Measurements from ENCODE around the gene HMCN1. TPM values are rescaled to one million over a fixed set of nuclear protein-coding genes. Genes with fewer than 3 reads are reported as not detected.
A peak's percentile ranks its signal among the peaks of the same experiment; 100 is the strongest.
"Not testable (repeated sequence)": the region's sequence is repeated elsewhere in the genome, so short reads cannot be mapped to it uniquely, and the experiment has no call there.

The HMCN1 gene
- total and polyA plus RNA-seq, 2 donors: 0.50 to 0.85 TPM

DNA sequence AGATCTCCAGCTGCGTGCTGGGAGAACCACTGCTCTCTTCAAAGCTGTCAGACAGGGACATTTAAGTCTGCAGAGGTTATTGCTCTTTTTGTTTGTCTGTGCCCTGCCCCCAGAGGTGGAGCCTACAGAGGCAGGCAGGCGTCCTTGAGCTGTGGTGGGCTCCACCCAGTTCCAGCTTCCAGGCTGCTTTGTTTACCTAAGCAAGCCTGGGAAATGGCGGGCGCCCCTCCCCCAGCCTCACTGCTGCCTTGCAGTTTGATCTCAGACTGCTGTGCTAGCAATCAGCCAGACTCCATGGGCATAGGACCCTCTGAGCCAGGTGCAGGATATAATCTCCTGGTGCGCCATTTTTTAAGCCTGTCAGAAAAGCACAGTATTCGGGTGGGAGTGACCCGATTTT, 428.7 kb downstream of the HMCN1 start:
- WGBS: 96% methylated on average over 7 of the region's 7 CpGs

DNA sequence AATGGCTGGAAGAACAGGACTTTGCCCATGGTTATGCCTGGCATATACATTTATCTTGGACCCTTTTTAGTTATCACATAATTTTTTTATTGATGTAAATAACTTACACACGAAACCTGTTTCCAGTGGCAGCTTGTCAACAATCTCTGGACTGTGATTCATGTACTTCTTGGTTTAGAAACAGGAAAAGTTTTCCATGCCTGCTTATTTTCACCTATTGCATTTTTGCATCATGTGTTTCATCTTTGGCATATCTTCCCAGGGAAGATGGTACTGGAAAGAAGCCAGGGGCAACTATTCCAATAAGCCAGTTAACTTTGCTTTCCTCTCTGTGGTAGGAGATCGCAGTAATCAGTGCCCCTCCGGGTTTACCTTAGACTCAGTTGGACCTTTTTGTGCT, 430.6 kb downstream of the HMCN1 start:
- no peak for DNase-seq (ENCODE audit: low read depth in 6 of 9, low spot score in 9 of 9)
- Histone ChIP-seq H3K4me1 (ENCODE audit: control insufficient read depth in 2 of 2, insufficient read depth in 2 of 2, low read length in 2 of 2) (no peaks in the 10 kb centered on the region), H3K4me3 (ENCODE audit: low read length in 2 of 2) (no peak overlapping the region), H3K27me3 (ENCODE audit: control insufficient read depth in 2 of 2, insufficient read depth in 1 of 2, low read length in 1 of 2) (no peaks in the 10 kb centered on the region), H3K27ac (ENCODE audit: low read depth in 1 of 2, low read length in 1 of 2) (no peak overlapping the region), H3K9me3 (ENCODE audit: control insufficient read depth in 2 of 2, insufficient read depth in 1 of 2, low read length in 1 of 2) (no peaks in the 10 kb centered on the region), H3K36me3 (ENCODE audit: control insufficient read depth in 2 of 2, insufficient read depth in 2 of 2, low read length in 1 of 2) (no peaks in the 10 kb centered on the region)
- 94% methylated on average over 3 of the region's 3 CpGs for WGBS

More for the DNA sequence above, 428.7 kb downstream of the HMCN1 start:
- H3K27ac ChIP-seq (ENCODE audit: low read depth in 1 of 2, low read length in 1 of 2); H3K9me3 ChIP-seq (ENCODE audit: control insufficient read depth in 2 of 2, insufficient read depth in 1 of 2, low read length in 1 of 2); DNase-seq (ENCODE audit: low read depth in 6 of 9, low spot score in 9 of 9); H3K4me1 ChIP-seq (ENCODE audit: control insufficient read depth in 2 of 2, insufficient read depth in 2 of 2, low read length in 2 of 2); H3K27me3 ChIP-seq (ENCODE audit: control insufficient read depth in 2 of 2, insufficient read depth in 1 of 2, low read length in 1 of 2); H3K36me3 ChIP-seq (ENCODE audit: control insufficient read depth in 2 of 2, insufficient read depth in 2 of 2, low read length in 1 of 2); H3K4me3 ChIP-seq (ENCODE audit: low read length in 2 of 2): not testable (repeated sequence)

DNA sequence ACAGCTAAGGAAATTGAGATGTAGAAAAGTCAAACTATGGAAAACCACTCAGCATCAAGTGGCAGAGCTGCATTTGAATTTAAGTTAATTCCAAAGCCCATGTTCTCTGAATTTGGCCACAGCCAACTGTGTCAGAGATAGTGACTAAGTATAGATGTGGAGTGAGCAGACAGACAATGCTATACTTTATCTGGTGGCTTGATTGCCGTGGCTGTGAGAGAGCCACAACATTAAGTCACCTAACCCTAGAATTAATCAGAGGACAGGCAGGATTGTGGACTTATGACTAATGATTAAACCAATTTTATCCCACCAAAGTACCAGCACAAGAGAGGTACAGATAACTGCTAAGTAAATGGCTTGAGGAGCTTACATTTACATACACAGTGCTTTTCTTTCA, 431.1 kb downstream of the HMCN1 start:
- 90% methylated on average over 1 of the region's 1 CpG for WGBS
- no peak overlapping the region for H3K4me3 ChIP-seq (ENCODE audit: low read length in 2 of 2)
- H3K27ac ChIP-seq (ENCODE audit: low read depth in 1 of 2, low read length in 1 of 2): no peak overlapping the region
- H3K36me3 ChIP-seq (ENCODE audit: control insufficient read depth in 2 of 2, insufficient read depth in 2 of 2, low read length in 1 of 2): no peaks in the 10 kb centered on the region
- no peaks in the 10 kb centered on the region for H3K27me3 ChIP-seq (ENCODE audit: control insufficient read depth in 2 of 2, insufficient read depth in 1 of 2, low read length in 1 of 2)
- no peak for DNase-seq (ENCODE audit: low read depth in 6 of 9, low spot score in 9 of 9)
- no peaks in the 10 kb centered on the region for H3K9me3 ChIP-seq (ENCODE audit: control insufficient read depth in 2 of 2, insufficient read depth in 1 of 2, low read length in 1 of 2)
- H3K4me1 ChIP-seq (ENCODE audit: control insufficient read depth in 2 of 2, insufficient read depth in 2 of 2, low read length in 2 of 2): no peaks in the 10 kb centered on the region

DNA sequence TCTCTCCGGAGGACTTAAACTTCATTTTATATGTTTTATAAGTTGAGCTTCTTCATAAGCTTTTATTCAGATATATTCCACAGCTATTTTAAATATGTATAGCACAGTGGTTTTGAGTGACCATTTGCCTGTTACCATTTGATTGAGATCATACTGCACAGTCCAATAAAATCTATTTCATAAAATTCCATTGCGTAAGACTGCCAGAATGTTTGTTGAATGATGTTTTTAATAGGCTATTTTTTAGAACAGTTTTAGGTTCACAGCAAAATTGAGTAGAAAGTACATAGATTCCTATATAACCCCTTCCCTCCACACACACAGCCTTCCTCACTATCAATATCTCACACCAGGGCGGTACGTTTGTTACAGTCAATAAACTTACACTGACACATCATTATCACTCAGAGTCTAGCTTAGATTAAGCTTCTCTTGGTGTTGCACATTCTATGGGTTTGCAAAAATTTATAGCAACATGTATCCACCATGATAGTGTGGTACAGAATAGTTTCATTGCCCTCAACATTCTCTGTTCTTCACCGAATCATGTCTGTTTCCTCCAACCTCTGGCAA, 433.0 kb downstream of the HMCN1 start:
- Histone ChIP-seq H3K4me1 (ENCODE audit: control insufficient read depth in 2 of 2, insufficient read depth in 2 of 2, low read length in 2 of 2) (no peaks in the 10 kb centered on the region), H3K4me3 (ENCODE audit: low read length in 2 of 2) (no peak overlapping the region), H3K27me3 (ENCODE audit: control insufficient read depth in 2 of 2, insufficient read depth in 1 of 2, low read length in 1 of 2) (no peaks in the 10 kb centered on the region), H3K36me3 (ENCODE audit: control insufficient read depth in 2 of 2, insufficient read depth in 2 of 2, low read length in 1 of 2) (no peaks in the 10 kb centered on the region), H3K9me3 (ENCODE audit: control insufficient read depth in 2 of 2, insufficient read depth in 1 of 2, low read length in 1 of 2) (no peaks in the 10 kb centered on the region), H3K27ac (ENCODE audit: low read depth in 1 of 2, low read length in 1 of 2) (no peak overlapping the region)
- DNase-seq (ENCODE audit: low read depth in 6 of 9, low spot score in 9 of 9): no peak
- WGBS: 97% methylated on average over 5 of the region's 5 CpGs

DNA sequence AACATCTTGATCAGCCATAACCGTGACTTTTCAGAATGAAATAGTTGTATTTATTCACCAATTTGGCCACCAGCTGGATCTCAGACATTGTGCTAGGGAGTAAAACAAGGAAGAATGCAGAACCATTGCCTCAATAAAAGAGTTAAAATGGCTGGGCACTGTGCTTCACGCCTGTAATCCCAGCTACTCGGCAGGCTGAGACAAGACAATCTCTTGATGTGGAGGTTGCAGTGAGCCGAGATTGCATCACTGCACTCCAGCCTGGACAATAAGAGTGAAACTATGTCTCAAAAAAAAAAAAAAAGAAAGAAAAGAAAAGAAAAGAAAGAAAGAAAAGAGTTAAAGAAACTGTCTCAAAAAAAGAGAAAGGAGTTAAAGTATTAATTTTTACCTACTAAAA, 441.4 kb downstream of the HMCN1 start:
- Histone ChIP-seq H3K9me3 (ENCODE audit: control insufficient read depth in 2 of 2, insufficient read depth in 1 of 2, low read length in 1 of 2) (no peaks in the 10 kb centered on the region), H3K4me3 (ENCODE audit: low read length in 2 of 2) (no peak overlapping the region), H3K27ac (ENCODE audit: low read depth in 1 of 2, low read length in 1 of 2) (no peak overlapping the region), H3K4me1 (ENCODE audit: control insufficient read depth in 2 of 2, insufficient read depth in 2 of 2, low read length in 2 of 2) (peaks cover 0 to 3% of the 10 kb centered on the region in 2 donors), H3K27me3 (ENCODE audit: control insufficient read depth in 2 of 2, insufficient read depth in 1 of 2, low read length in 1 of 2) (no peaks in the 10 kb centered on the region), H3K36me3 (ENCODE audit: control insufficient read depth in 2 of 2, insufficient read depth in 2 of 2, low read length in 1 of 2) (no peaks in the 10 kb centered on the region)
- DNase-seq (ENCODE audit: low read depth in 6 of 9, low spot score in 9 of 9): no peak
- WGBS: 87% methylated on average over 4 of the region's 4 CpGs

DNA sequence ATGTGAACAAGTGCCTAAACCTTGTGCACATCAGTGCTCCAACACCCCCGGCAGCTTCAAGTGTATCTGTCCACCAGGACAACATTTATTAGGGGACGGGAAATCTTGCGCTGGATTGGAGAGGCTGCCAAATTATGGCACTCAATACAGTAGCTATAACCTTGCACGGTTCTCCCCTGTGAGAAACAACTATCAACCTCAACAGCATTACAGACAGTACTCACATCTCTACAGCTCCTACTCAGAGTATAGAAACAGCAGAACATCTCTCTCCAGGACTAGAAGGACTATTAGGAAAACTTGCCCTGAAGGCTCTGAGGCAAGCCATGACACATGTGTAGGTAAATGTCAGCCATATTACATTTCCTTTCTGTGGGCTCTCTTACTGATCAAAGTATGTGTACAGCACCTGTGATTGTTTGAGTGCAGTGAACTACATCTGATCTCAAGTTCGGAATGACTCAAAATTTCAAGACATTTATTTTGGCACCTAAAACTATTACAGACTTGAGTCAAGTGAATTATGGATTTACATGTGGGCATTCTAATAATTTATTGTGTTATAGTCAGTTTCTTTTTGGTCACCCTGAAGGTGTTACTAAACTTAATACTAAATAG, 444.3 kb downstream of the HMCN1 start:
- Histone ChIP-seq H3K27me3 (ENCODE audit: control insufficient read depth in 2 of 2, insufficient read depth in 1 of 2, low read length in 1 of 2) (no peaks in the 10 kb centered on the region), H3K27ac (ENCODE audit: low read depth in 1 of 2, low read length in 1 of 2) (no peak overlapping the region), H3K36me3 (ENCODE audit: control insufficient read depth in 2 of 2, insufficient read depth in 2 of 2, low read length in 1 of 2) (no peaks in the 10 kb centered on the region), H3K9me3 (ENCODE audit: control insufficient read depth in 2 of 2, insufficient read depth in 1 of 2, low read length in 1 of 2) (no peaks in the 10 kb centered on the region), H3K4me3 (ENCODE audit: low read length in 2 of 2) (no peak overlapping the region), H3K4me1 (ENCODE audit: control insufficient read depth in 2 of 2, insufficient read depth in 2 of 2, low read length in 2 of 2) (peaks cover under 1 to 6% of the 10 kb centered on the region in 2 donors)
- peak in 1 of 9 donors; percentile 12 for DNase-seq (ENCODE audit: low read depth in 6 of 9, low spot score in 9 of 9)
- 97% methylated on average over 5 of the region's 5 CpGs for WGBS

DNA sequence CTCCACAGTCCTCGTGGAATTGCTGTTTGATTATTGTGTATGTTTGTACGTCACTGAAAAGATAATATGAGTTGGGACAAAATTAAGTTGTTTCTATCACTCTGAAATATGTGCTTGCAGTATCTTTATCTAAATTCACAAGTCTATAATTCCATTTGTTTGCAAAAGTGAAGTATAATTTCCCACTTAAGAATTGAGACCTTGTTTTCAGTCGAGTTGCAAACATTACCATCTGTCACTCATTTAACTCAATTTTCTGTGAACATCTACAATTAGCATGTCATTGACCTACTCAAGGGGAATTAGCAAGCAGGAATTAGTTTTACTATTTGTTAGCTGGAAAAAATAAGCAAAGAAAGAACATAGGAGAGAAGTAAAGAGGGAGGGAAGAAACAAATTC, 445.0 kb downstream of the HMCN1 start:
- WGBS: 90% methylated on average over 3 of the region's 3 CpGs
- no peaks in the 10 kb centered on the region for H3K9me3 ChIP-seq (ENCODE audit: control insufficient read depth in 2 of 2, insufficient read depth in 1 of 2, low read length in 1 of 2)
- no peaks in the 10 kb centered on the region for H3K27me3 ChIP-seq (ENCODE audit: control insufficient read depth in 2 of 2, insufficient read depth in 1 of 2, low read length in 1 of 2)
- no peak overlapping the region for H3K27ac ChIP-seq (ENCODE audit: low read depth in 1 of 2, low read length in 1 of 2)
- peaks cover 4 to 10% of the 10 kb centered on the region in 2 donors for H3K4me1 ChIP-seq (ENCODE audit: control insufficient read depth in 2 of 2, insufficient read depth in 2 of 2, low read length in 2 of 2)
- H3K36me3 ChIP-seq (ENCODE audit: control insufficient read depth in 2 of 2, insufficient read depth in 2 of 2, low read length in 1 of 2): no peaks in the 10 kb centered on the region
- DNase-seq (ENCODE audit: low read depth in 6 of 9, low spot score in 9 of 9): no peak
- H3K4me3 ChIP-seq (ENCODE audit: low read length in 2 of 2): no peak overlapping the region

DNA sequence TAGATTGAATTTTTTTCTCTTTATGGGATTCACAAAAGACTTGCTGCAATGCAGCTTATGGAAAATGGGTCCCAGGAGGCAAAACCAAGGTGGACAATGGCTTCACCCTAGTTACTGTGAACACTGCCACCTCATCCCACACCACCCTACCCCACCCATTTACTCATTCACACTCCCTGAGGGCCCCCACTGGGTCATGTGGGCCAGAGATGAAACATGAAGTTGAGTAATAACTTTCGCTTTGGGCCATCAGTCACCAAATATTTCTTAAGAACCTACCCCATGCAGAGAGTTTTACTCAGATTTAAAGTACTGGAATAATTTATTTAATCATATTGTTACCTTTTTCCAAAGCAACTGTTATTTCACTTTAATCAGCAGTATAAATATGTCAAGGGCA, 449.0 kb downstream of the HMCN1 start:
- Histone ChIP-seq H3K27ac (ENCODE audit: low read depth in 1 of 2, low read length in 1 of 2) (no peak overlapping the region), H3K9me3 (ENCODE audit: control insufficient read depth in 2 of 2, insufficient read depth in 1 of 2, low read length in 1 of 2) (no peaks in the 10 kb centered on the region), H3K4me3 (ENCODE audit: low read length in 2 of 2) (no peak overlapping the region), H3K36me3 (ENCODE audit: control insufficient read depth in 2 of 2, insufficient read depth in 2 of 2, low read length in 1 of 2) (no peaks in the 10 kb centered on the region), H3K27me3 (ENCODE audit: control insufficient read depth in 2 of 2, insufficient read depth in 1 of 2, low read length in 1 of 2) (no peaks in the 10 kb centered on the region), H3K4me1 (ENCODE audit: control insufficient read depth in 2 of 2, insufficient read depth in 2 of 2, low read length in 2 of 2) (peaks cover 4 to 13% of the 10 kb centered on the region in 2 donors)
- 92% methylated on average over 1 of the region's 1 CpG for WGBS
- no peak for DNase-seq (ENCODE audit: low read depth in 6 of 9, low spot score in 9 of 9)

DNA sequence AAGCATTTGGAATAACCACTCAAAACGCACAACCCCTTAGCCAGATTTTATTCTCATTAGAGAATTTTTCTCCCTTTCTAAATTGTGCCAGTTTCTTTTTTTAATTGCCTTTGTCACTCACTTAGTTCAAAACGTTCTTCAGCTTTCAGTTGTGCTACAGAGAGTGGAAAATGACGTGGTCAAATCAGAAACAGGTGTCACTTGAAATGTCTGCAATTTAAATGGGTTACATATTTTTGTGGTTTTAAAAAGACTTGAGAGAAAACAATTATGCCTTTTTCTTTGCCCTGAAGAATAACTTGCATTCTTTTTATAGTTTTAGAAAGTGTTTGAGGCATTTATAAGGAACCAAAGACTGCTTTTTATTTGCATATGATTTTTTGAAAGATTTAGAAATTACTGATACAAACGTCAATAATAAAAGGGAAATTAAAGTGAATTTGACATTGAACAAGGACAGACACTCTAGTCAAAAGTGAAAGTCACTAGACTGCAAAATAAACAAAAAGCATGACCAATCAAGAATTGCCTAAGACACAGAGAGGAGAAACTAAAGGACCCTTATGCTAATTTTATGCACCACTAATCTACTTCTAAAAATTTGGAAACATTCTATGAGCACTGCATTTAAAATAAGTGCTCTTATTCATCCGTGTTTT, 449.9 kb downstream of the HMCN1 start:
- WGBS: 37% methylated on average over 5 of the region's 5 CpGs
- H3K27ac ChIP-seq (ENCODE audit: low read depth in 1 of 2, low read length in 1 of 2): peak overlapping the region; percentile 27 to 33
- H3K4me3 ChIP-seq (ENCODE audit: low read length in 2 of 2): no peak overlapping the region

More for the DNA sequence above, 449.9 kb downstream of the HMCN1 start:
- no peaks in the 10 kb centered on the region for H3K36me3 ChIP-seq (ENCODE audit: control insufficient read depth in 2 of 2, insufficient read depth in 2 of 2, low read length in 1 of 2)
- H3K4me1 ChIP-seq (ENCODE audit: control insufficient read depth in 2 of 2, insufficient read depth in 2 of 2, low read length in 2 of 2): peaks cover 4 to 10% of the 10 kb centered on the region in 2 donors
- no peaks in the 10 kb centered on the region for H3K27me3 ChIP-seq (ENCODE audit: control insufficient read depth in 2 of 2, insufficient read depth in 1 of 2, low read length in 1 of 2)
- no peaks in the 10 kb centered on the region for H3K9me3 ChIP-seq (ENCODE audit: control insufficient read depth in 2 of 2, insufficient read depth in 1 of 2, low read length in 1 of 2)
- DNase-seq (ENCODE audit: low read depth in 6 of 9, low spot score in 9 of 9): peak in 6 of 9 donors; percentile 11 to 65 (median 20)
